Measurements from ENCODE around the gene TTC1. TPM values are rescaled to one million over a fixed set of nuclear protein-coding genes. Genes with fewer than 3 reads are reported as not detected.

TTC1 gene
- total RNA-seq, 1 experiment from 2014 or later: 67.6 TPM

GRCh38 chr5:160039810-160040470, 31.0 kb downstream of the TTC1 start:
- Histone ChIP-seq H3K36me3 (ENCODE audit: control insufficient read depth, insufficient read depth, low read length) (peaks cover 14% of the 10 kb centered on the region), H3K9me3 (ENCODE audit: control insufficient read depth, insufficient read depth, low read depth, low read length) (no peaks in the 10 kb centered on the region), H3K27me3 (ENCODE audit: control insufficient read depth, insufficient read depth, low read length) (no peaks in the 10 kb centered on the region), H3K4me1 (ENCODE audit: control insufficient read depth, insufficient read depth, low read length) (no peaks in the 10 kb centered on the region), H3K27ac (ENCODE audit: low read length) (no peak overlapping the region), H3K4me3 (ENCODE audit: low read depth in 2 of 2, low read length in 2 of 2) (no peak overlapping the region)
- ChIA-PET POLR2A (no interaction called here), CTCF (no interaction called here)
- in situ Hi-C loops (cut with HindIII; ENCODE audit: low pct_unique_long_range_greater_than_20kb, low sequenced_read_pairs) (no loop called here), intact Hi-C loops (cut with micrococcal nuclease; ENCODE audit: unreplicated experiment) (no loop called here)
- TF ChIP-seq, protein P1, sequence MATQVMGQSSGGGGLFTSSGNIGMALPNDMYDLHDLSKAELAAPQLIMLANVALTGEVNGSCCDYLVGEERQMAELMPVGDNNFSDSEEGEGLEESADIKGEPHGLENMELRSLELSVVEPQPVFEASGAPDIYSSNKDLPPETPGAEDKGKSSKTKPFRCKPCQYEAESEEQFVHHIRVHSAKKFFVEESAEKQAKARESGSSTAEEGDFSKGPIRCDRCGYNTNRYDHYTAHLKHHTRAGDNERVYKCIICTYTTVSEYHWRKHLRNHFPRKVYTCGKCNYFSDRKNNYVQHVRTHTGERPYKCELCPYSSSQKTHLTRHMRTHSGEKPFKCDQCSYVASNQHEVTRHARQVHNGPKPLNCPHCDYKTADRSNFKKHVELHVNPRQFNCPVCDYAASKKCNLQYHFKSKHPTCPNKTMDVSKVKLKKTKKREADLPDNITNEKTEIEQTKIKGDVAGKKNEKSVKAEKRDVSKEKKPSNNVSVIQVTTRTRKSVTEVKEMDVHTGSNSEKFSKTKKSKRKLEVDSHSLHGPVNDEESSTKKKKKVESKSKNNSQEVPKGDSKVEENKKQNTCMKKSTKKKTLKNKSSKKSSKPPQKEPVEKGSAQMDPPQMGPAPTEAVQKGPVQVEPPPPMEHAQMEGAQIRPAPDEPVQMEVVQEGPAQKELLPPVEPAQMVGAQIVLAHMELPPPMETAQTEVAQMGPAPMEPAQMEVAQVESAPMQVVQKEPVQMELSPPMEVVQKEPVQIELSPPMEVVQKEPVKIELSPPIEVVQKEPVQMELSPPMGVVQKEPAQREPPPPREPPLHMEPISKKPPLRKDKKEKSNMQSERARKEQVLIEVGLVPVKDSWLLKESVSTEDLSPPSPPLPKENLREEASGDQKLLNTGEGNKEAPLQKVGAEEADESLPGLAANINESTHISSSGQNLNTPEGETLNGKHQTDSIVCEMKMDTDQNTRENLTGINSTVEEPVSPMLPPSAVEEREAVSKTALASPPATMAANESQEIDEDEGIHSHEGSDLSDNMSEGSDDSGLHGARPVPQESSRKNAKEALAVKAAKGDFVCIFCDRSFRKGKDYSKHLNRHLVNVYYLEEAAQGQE (IDR thresholded peaks at IDR 0.05; ENCODE audit: insufficient read depth in 1 of 2, low read depth in 2 of 2, low read length in 1 of 2): no peak
- TF ChIP-seq SIN3A (IDR thresholded peaks at IDR 0.05; ENCODE audit: borderline replicate concordance, insufficient read depth, low read depth, low read length): no peak
- no peak for TF ChIP-seq TCF7L2 (IDR thresholded peaks at IDR 0.05; ENCODE audit: low read depth, low read length)
- TF ChIP-seq, protein P2, sequence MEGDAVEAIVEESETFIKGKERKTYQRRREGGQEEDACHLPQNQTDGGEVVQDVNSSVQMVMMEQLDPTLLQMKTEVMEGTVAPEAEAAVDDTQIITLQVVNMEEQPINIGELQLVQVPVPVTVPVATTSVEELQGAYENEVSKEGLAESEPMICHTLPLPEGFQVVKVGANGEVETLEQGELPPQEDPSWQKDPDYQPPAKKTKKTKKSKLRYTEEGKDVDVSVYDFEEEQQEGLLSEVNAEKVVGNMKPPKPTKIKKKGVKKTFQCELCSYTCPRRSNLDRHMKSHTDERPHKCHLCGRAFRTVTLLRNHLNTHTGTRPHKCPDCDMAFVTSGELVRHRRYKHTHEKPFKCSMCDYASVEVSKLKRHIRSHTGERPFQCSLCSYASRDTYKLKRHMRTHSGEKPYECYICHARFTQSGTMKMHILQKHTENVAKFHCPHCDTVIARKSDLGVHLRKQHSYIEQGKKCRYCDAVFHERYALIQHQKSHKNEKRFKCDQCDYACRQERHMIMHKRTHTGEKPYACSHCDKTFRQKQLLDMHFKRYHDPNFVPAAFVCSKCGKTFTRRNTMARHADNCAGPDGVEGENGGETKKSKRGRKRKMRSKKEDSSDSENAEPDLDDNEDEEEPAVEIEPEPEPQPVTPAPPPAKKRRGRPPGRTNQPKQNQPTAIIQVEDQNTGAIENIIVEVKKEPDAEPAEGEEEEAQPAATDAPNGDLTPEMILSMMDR (IDR thresholded peaks at IDR 0.05): no peak
- no peak for TF ChIP-seq POLR2AphosphoS5 (IDR thresholded peaks at IDR 0.05; ENCODE audit: low read depth, low read length)
- BruUV-seq (replicated peaks): no TSS peak
- DNase-seq (ENCODE audit: low read depth, low spot score) (peak; percentile 30), ATAC-seq (peak; percentile 72)

DNA sequence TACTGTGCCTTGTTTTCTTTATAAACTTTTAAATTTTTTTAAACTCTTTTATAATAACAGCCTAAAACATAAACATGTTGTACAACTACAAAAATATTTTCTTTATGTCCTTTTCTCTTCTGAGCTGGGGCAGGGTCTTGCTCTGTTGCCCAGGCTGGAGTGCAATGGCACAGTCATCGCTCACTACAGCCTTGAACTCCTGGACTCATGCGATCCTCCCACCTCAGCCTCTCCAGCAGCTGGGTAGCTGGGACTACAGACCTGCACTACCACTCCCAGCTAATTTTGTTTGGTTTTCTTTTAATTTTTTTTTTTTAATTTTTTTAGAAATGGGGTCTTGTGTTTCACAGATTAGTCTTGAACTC, 31.5 kb downstream of the TTC1 start:
- CTCF ChIA-PET: no interaction called here
- Histone ChIP-seq H3K27ac (ENCODE audit: low read length) (no peak overlapping the region), H3K9me3 (ENCODE audit: control insufficient read depth, insufficient read depth, low read depth, low read length) (no peaks in the 10 kb centered on the region), H3K27me3 (ENCODE audit: control insufficient read depth, insufficient read depth, low read length) (no peaks in the 10 kb centered on the region), H3K4me3 (ENCODE audit: low read depth in 2 of 2, low read length in 2 of 2) (no peak overlapping the region), H3K4me1 (ENCODE audit: control insufficient read depth, insufficient read depth, low read length) (no peaks in the 10 kb centered on the region), H3K36me3 (ENCODE audit: control insufficient read depth, insufficient read depth, low read length) (peaks cover 14% of the 10 kb centered on the region)
- TF ChIP-seq, protein P1 (IDR thresholded peaks at IDR 0.05; ENCODE audit: insufficient read depth in 1 of 2, low read depth in 2 of 2, low read length in 1 of 2): no peak
- no peak for TF ChIP-seq SIN3A (IDR thresholded peaks at IDR 0.05; ENCODE audit: borderline replicate concordance, insufficient read depth, low read depth, low read length)
- no peak for TF ChIP-seq TCF7L2 (IDR thresholded peaks at IDR 0.05; ENCODE audit: low read depth, low read length)
- TF ChIP-seq, protein P2 (IDR thresholded peaks at IDR 0.05): no peak
- no peak for TF ChIP-seq POLR2AphosphoS5 (IDR thresholded peaks at IDR 0.05; ENCODE audit: low read depth, low read length)
- in situ Hi-C loops (cut with HindIII; ENCODE audit: low pct_unique_long_range_greater_than_20kb, low sequenced_read_pairs): no loop called here
- intact Hi-C loops (cut with micrococcal nuclease; ENCODE audit: unreplicated experiment): no loop called here
- POLR2A ChIA-PET: no interaction called here
- BruUV-seq (replicated peaks): no TSS peak
- ATAC-seq (no peak), DNase-seq (ENCODE audit: low read depth, low spot score) (no peak)

All from Panc1 (cell line).